ENCODE data around the gene SOX8.
A peak's percentile ranks its signal among the peaks of the same experiment; 100 is the strongest.

Gene SOX8

DNA sequence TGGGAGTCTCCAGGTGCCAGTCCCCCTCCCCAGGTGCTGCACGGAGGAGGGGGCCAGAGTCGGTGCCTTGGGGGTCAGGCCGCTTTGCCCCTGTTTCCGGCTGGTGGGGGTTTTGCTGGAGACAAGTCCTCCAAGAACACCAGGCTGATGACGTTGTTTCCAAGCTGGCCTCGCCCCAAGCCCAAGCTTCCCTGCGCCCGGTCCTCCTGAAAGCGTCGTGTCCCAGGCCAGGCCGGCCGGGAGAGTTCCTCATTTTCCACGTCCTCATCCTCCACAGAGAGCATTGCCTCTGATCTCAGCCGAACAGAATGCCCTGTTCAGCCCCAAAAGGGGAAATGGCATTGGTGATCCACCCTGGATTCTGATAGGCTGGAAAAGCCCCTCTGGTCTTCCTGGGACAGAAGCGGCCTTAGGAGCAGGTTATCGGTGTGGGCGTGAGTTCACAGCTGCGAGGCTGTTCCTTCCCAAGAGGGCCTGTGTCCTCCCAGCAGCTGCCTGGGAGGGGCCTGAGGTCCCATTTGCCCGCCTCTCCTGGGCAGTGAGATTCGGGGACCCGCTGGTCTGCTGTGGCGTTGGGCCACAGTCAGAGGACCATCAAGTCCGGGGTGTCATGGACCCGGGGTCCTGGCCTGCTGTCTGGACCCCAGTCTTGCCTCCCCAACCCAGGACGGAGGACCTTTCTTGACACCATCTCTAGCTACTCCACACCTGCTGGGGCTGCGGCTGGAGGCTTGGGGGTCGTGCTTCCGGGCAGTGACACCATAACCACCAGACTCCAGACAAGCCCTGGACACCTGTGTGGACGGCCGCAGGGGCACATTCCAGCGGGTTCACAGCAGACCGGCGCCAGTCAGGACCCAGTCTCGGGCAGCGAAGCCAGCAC is 7.1 kb downstream of the SOX8 start:
- DNase-seq: peak; percentile 48 to 64 (median 50)

DNA sequence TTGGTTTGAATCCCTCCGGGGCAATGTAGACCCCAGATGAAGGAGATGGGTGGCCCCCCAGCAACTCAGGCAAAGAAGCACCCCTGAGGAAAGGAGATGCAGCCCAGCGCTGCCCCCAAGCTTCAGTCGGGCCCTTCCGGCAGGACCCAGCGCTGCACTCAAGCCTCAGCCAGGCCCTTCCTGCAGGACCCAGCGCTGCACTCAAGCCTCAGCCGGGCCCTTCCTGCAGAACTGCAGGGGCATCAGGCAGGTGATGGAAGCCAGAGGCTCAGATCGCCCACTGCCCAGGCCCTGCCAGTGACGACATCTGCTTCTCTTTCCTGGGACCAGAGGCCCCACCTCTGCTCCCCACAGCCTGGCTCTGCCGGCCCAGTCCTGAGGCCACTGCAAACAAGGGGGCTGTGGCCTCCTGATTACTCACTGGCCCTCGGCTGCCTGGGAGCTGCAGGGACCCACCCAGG is 7.8 kb downstream of the SOX8 start:
- no peak for DNase-seq

DNA sequence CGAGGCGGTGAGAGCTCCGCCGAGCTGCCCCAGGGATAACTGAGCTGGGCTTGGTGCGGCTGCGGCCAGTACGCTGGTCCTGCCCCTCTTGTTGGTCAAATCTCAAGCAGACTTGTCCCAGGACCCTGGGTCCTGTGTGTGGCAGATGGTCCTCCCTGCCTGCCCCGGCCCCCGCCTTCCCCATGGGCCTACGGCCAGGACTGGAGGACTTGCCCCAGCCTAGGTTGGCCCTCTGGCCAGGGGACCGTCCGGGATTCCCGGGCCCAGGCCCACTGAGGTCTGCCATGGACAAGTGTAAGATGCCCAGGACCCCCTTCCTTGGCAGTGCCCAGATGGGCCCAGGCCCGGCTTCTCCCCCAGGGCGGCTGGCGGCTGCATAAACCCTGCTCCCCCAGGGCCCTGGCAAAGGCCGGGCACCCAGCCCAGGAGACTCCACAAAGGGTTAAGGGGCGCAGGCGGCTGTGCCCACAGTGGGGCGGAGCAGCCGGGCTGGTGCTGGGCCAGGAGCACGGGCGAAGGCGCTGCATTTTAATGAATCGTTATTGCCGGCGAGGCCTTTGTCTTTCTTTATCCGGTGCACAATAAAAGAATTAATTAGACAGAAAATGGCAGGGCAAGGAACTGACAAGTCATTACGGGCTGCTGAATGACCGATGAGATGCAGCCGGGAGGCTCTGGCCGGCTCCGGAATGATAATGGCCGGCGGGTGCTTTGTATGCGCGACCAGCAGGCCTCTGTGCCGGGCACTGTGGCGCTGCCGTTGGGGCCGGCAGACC is 9.1 kb downstream of the SOX8 start:
- no peak for DNase-seq

DNA sequence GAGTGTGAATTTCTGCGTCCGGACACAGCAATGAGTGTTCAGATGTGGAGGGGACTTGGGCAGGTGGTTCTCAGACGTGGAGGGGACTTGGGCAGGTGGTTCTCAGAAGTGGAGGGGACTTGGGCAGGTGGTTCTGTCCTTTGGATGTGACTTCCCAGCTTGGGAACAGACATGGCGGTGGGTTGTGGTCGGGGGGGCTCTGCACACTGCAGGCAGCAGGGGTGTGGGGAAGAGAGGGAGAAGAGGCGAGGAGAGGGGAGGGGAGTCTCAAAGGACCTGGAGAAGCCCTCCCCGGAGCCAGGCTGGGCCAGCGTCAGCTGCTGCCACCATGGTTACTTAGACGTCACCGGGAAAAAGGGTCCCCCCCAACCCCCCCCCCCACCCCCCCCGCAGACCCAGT is 9.8 kb downstream of the SOX8 start:
- no peak for DNase-seq

DNA sequence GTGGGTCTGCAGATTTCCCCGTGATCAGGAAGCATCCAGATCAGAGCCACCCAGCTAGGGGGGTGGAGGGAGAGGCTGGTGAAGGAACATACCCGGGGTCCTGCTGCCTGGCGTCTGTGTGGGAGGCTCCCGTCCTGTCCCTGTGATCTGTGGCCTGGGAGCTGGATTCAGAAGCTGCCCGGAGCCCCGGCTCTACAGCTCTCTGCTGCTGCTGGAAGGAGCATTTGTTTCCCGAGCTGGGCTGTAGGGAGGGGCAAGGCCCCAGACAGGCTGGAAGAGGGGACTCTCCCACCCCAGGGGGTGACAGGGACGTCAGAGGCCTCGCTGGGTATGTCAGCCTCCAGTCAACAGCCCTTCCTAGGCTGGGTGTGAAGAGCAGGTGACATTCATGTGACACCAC is 10.2 kb downstream of the SOX8 start:
- DNase-seq: no peak

DNA sequence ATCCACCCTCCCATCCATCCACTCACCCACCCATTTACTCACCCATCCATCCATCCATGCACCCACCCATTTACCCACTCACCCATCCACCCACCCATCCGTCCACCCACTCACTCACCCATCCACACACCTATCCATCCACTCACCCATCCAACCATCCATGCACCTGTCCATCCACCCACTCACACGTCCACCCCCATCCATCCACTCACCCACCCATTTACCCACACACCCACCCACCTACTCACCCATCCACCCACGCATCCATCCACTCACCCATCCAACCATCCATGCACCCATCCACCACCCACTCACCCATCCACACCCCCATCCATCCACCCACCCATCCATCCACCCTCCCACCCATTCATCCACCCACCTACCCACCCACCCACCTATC is 12.2 kb downstream of the SOX8 start:
- no peak for DNase-seq

DNA sequence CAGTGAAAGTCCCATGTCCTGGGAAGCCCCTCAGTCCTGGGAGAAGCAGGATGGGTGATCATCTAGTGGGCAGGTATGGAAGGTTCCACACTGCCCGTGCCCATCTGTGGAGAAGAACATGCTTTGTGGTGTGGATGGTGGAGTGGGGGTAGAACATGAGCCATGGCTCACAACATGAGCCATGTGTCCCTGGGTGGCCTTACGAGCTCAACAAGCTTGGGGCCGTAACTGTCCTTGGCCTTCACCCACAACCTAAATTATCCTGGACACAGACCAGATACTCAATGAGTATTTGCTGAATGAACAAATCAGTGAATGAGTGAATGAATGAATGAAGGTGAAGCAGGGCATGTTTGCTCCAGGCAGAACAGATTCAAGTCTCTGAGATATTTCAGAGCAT is 13.5 kb downstream of the SOX8 start:
- no peak for DNase-seq

DNA sequence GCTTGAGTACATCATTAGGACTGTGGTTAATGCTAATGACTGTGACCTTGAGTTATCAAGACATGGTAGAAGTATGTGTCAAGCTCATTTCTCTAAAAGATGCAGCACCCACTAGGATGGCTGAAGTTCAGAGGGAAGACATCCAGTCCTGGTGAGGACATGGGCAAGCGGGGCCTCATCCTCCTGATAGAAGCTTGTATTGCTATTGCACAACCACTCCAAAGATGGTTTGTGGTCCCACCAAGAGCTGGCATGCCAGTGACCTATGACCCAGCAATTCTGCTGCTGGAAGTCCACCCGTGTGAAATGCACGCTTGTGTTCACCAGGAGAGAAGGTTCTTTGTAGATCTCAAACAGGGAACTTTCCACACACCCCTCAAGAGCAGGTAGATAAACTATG is 14.2 kb downstream of the SOX8 start:
- no peak for DNase-seq

DNA sequence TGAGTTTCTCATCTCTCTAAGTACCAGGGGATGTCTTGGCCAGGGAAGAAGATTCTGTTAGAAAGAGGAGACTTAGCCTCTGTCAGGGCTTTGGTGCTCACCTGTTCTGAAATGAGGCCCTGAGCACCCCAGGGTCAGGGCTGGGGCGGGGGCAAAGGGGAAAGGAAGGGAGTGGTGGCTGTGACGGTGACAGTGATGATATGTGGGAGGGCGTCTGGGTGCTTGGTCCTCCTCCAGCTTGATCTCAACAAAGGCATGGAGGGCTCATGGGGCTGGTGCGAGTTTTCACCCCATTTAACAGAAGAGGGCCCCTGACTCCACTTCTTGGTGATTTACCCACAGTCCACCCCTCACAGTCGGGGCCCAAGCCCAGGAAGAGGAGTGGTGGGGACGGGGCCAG is 15.1 kb downstream of the SOX8 start:
- DNase-seq: no peak

DNA sequence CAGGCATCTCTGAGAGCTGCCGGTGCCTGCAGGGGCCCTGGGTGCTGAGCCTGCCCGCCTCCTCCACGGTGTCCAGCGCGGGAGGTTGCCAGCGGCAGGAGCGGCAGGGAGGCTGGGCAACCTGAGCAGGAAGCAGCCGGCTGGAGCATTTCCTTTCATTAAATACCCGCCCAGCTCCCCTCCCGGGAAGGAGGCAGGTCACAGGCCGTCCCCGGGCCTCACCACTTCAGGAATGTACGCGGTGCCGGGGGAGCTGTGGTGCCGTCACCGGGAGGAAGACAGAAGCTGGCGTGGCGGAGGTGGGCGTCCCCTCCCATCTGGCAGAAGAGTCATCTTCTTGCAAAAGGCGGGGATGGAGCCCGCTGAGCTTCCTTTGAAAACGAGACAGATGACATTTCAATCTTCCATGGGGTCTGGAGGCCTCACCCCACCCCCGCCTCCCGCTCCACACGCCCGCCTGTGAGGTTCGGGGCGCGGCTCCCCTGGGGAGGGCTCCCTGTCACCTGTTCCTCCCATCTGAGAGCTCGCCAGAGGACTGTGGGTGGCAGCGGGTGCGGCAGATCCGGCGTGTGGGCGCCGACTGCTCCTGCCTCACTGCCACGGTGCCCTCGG is 16.0 kb downstream of the SOX8 start:
- peak; percentile 13 to 54 (median 42) for DNase-seq

DNA sequence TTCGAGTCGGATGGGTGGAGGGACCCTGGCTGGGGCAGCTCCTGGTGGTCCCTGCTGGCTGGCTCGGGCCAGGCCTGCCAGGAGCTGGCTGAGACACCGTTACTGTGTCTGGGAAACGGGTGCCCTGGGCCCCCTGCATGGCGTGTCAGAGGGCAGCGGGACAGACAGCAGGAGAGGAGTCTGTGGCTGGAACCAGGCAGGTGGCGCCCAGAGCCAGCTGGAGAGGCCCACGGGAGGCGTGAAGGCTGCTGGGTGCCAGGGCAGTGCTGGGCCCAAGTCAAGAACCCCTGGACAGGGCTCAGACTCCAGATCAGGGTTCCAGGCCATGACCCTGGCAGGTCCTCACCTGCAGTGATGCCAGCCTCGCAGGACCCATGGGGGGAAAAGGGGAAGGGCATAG is 16.6 kb downstream of the SOX8 start:
- DNase-seq: no peak

DNA sequence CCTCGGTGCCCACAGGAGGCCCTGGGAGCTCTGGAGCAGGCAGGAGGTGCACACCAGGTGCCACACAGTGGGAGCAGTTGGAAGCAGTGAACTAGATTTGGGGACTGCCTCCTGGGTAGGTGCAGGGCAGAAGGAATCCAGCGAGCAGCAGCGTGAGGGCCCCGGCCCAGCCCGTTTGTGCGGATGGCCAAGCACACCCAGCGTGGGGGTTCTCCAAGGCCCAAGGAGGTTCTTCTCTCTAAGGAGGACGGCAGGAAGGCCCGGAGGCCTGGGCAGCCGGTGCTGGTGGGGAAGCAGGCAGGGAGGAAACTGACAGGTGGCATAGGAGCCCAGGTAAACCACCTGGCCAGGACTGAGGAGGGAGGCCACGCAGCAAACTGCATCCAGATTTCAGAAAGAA is 17.0 kb downstream of the SOX8 start:
- no peak for DNase-seq

DNA sequence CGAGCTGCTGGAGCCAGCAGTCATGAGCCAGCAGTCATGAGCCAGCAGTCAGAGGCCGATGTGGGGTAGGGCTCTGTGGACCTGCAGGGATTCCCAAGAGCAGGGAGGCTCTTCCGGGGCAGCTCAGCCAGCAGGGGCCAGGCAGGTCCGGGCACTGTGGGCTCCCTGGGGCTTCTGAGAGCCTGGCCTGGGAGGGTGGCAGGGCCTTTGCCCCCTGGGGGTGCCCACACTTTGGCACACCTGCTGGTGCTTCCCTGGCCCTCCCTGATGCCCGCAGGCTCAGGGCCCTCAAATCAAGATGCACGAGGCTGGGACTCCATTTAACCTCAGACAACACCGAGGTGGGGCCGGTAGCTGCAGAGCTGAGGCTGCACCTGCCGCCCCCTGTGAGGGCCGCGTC is 18.1 kb downstream of the SOX8 start:
- no peak for DNase-seq

DNA sequence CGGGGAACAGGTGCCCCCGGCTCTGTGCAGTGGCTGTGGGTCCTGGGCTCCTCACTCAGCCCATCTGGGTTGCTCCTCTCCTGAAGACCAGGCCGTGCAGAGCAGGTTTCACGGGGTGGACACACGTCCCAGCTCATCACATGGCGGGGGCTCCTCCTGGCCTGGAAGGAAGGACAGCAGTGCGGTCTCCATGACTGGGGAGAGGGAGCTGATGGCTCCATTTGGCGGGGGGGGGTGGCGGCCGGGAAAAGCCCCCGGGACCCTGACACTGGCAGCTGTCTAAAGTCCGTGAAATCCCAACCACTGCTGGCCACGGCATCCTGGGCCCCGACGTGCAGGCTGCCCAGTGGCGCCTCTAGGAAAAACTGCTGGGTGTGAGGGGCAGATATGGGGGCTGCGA is 19.0 kb downstream of the SOX8 start:
- no peak for DNase-seq

DNA sequence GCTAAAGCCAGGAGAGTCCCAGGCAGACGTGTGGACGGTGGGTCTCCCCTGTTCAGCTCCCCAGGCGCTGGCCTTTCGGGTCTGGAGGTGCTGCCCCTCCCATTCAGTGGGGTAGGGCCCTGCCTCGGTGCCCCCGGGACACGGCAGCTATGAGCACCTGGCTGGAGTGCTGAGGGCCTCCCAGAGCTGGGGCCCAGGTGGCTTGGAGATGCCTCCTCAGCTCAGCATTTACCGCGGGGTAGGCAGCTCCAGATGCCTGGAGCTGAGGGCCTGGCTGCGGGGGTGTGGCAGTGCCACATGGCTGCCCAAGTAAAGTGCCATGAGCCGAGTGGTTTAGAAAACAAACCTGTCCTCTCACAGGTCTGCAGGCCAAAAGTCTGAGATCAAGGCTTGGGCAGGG is 19.5 kb downstream of the SOX8 start:
- no peak for DNase-seq

DNA sequence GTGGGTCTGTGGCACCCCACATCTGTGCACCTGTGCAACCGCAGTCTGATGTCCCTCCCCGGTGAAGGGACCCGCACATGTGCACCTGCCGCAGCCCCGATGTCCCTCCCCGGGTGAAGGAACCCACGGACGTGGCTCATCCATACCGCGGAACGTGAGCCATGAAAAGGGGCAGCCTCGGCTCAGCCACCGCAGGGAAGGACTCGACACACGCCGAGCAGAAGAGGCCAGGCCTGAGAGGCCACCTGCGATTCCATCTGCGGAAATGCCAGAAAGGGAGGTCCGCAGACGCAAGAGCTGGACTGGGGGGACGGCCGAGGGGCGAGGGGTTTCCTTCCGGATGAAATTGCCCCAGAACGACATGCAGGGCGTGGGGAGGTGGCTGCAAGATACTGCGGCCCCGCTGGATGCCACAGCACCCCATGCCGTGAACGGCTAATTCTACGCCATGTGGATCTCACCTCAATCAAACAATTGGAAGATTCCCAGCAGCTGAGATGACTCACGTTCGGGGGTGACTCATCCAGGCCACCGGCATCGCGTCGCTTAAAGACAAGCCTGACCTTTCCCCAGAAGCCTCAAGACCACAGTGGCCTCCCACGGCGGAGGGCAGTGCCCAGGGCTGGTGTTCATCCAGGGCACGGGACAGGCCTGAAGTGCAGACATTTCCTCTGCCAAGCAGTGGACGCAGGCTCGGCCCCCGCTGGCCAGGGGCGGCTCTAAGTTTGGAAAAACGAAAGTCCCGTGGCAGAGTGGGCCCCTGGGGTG is 21.0 kb downstream of the SOX8 start:
- peak; percentile 23 to 45 (median 32) for DNase-seq

DNA sequence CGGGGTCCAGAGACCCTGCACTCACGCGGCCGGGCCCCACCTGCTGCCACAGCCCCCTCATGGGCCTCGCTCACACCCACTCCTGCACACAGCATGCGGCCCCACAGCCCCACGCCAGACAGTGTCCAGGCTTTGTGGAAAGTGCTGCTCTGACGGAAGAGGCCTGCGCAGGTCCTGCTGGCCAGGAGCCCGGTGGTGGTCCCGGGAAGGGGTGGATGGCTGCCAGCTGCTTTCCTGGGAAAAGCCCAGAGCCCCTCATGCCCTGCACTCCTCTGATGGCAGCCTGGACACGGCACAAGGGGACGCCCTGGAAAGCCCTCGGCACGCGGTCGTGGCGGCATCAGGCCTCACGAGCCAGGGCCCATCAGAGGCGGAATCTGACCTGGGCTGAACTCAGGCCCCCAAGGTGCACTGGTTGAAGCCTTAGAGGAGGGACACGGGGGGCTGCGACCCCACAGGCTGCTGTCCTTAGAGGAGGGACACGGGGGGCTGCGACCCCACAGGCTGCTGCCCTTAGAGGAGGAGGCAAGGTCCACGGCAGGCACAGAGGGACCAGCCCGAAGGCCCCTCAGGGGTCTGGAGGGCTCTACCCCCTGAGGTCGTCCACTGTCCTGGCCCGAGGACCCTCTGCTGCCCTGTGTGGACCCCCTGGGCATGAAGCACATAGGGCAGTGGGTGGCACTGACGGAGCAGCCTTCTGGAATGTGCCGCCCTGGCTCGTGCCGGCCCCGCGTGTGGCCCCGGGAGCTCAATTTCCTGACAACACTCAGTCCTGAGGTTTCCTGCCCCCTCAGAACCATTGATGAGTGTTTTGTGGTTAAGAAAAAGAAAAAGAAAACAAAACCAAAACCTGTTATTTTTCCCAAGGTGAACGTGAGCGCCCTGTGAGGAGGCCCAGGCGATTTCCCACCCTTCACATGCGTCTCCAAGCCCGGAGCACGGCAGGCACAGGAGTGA is 22.1 kb downstream of the SOX8 start:
- DNase-seq: no peak

DNA sequence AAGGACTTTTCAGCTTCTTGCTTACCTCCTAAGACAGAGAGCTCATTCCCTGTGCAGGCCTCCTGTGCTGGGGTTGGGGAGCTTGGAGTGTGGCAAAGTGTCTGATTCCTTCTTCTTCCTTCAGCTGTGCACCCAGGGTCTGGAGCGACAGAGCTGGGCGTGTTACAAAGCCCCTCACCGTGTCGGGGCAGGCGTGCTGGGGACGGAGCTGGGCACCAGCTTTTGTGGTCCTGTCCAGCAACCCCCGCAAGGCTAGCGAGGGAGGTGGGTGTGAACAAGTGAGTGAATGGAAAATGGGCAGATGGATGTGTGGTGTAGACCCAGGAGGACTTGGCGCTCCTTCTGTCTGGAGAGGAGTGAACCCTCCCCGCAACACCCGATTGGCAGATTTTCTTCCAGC is 23.7 kb downstream of the SOX8 start:
- no peak for DNase-seq

DNA sequence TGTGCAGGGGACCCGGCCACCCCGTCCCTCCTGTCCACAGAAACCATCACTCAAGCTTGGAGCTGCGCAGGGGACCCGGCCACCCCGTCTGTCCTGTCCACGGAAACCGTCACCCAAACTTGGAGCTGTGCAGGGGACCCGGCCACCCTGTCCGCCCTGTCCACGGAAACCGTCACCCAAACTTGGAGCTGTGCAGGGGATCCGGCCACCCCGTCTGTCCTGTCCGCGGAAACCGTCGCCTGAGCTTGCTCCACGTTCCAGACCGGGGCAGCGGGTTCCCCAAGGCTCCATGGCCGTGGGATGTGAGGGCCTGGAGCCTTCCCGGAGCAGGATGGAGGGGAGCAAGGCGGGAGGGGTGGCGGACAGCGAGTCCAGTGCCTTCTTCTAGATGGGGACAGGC is 25.2 kb downstream of the SOX8 start:
- no peak for DNase-seq

DNA sequence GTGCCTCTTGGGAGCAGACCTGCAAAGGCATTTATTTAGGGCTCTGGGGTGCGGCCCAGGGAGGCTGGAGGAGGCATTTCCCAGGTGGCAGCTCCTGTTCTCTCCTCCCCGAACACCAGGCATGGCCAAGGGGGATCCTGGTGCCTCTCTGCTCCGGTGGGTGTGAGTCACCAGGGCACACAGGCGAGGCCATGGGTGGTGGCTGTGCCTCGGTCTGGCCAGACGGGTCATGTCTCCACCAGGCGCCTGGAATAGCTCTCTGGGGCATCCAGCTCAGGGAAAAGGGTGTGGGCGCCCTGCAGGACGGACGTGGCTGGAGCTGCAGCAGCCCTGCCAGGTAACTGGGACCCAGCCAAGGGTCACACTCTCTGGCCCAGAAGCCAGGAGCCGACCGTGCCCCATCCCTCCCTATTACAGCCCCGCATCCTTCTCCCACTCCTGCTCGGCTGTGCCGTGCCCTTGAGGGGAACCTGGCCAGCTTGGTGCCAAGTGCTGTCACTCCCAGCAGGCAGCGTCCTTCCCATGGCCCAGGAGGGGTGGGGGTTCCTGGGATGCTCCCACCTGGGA is 25.8 kb downstream of the SOX8 start:
- DNase-seq: no peak

DNA sequence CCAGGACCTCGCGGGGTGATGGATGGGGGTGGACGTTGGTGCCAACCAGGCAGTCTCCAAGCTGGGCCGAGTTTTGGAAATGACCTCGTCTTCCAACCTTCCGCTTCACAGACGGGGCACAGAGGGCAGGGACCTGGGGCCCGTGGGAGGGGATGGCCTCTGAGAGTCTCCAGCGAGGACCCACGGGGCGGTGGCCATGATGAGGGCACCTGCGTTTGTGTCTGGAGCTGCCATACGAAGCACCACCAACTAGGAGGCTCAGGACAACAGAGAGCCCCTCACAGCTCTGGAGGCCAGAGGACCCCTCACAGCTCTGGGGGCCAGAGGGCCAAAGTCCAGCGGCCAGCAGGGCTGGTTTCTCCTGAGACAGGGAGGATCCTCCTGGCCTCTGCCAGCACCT is 26.5 kb downstream of the SOX8 start:
- DNase-seq: no peak

Measured in suppressor macrophage (primary cell).